ENCODE data around the gene SLC44A4.

- TF ChIP-seq RCOR1 (IDR thresholded peaks at IDR 0.05; ENCODE audit: borderline replicate concordance in 1 of 2, low read depth in 2 of 2, low read length in 2 of 2) (no peak), ZNF512 (tag; IDR thresholded peaks at IDR 0.05) (no peak), CTCF (IDR thresholded peaks at IDR 0.05 in 2 of 3, conservative IDR thresholded peaks at IDR 0.05 in 1 of 3; ENCODE audit: insufficient read depth in 2 of 3, low read depth in 1 of 3, low read length in 3 of 3) (no peak), ATF4 (CRISPR knock-in tag; IDR thresholded peaks at IDR 0.05) (no peak), E2F4 (CRISPR knock-in tag; IDR thresholded peaks at IDR 0.05; ENCODE audit: low read depth) (no peak), ZNF354B (CRISPR knock-in tag; IDR thresholded peaks at IDR 0.05) (no peak), TAF9B (IDR thresholded peaks at IDR 0.05; ENCODE audit: partially characterized antibody) (no peak), ZNF41 (CRISPR knock-in tag; conservative IDR thresholded peaks at IDR 0.05) (no peak), NCOA6 (IDR thresholded peaks at IDR 0.05) (no peak), RBBP5 (IDR thresholded peaks at IDR 0.05; ENCODE audit: borderline replicate concordance, insufficient read depth, low read length, poor library complexity, severe bottlenecking) (no peak), IRF2 (CRISPR knock-in tag; IDR thresholded peaks at IDR 0.05) (no peak)
Measured at GRCh38 chr6:31876357-31876756, 2.4 kb downstream of the SLC44A4 start.
